ENCODE results near the gene TLK2. TPM values are rescaled to one million over a fixed set of nuclear protein-coding genes. Genes with fewer than 3 reads are reported as not detected.
"Not testable (repeated sequence)": the region's sequence is repeated elsewhere in the genome, so short reads cannot be mapped to it uniquely, and the experiment has no call there.

TLK2 gene
- total and polyA plus RNA-seq, 12 donors: 9.2 to 41.9 (median 31.5) TPM

GRCh38 chr17:62456016-62456415 is 22.6 kb upstream of the TLK2 start:
- H3K4me1 ChIP-seq: no peaks in the 10 kb centered on the region
- no peak overlapping the region for H3K27ac ChIP-seq
- peaks cover 0 to 2% (median 0%) of the 10 kb centered on the region in 9 donors for H3K36me3 ChIP-seq
- DNase-seq (no peak), ATAC-seq (no peak)
- H3K4me3 ChIP-seq: no peak overlapping the region
- no peaks in the 10 kb centered on the region for H3K27me3 ChIP-seq
- intact Hi-C loops (cut with DNase I): no loop called here
- no peaks in the 10 kb centered on the region for H3K9me3 ChIP-seq
- TF ChIP-seq CTCF (IDR thresholded peaks at IDR 0.05): no peak
- 89 to 94% methylated on average over 7 of the region's 7 CpGs for WGBS, 2 donors

DNA sequence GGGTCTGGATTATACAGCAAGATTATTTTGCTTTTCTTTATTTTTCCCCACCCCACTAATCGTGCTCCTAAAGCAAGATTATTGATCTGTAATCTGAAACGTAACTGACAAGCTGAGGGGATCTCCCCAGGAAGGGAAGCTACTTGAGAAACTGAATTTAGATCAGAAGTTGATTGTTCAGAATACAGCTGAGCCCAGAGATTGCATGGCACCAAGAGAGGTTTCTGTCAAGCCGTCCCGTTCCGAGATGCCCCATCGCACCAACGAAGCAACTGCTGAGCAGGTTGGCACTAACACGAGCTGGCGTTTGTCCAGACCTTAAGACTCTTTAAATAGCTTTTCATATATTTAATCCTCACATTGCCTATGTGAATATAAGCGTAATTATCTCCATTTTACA is 20.1 kb upstream of the TLK2 start:
- WGBS, 2 donors: 66 to 70% methylated on average over 10 of the region's 10 CpGs
- intact Hi-C loops (cut with DNase I): not testable (repeated sequence)

DNA sequence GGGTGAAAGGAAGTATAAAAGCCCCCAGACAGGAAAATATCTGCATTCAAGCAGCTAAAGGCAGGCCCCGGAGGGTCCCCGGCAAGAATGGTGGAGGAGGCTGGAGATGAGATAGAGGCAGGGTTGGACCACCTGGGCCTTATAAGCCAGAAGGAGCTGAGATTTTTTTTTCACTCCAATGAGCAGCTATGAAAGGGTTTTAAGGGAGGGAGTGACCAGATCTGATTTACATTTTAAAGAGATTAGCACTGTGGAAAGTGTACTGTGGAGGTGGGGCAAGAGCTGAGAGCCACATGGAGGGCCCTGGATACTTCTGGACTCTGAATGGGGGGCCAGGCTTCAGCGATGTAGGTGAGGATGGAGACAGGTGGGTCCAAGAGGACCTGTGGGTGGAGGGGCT is 14.2 kb upstream of the TLK2 start:
- DNase-seq; intact Hi-C loops (cut with DNase I); H3K27me3 ChIP-seq; H3K9me3 ChIP-seq; H3K4me3 ChIP-seq; ATAC-seq; H3K36me3 ChIP-seq; H3K4me1 ChIP-seq; H3K27ac ChIP-seq: not testable (repeated sequence)
- WGBS, 2 donors: 73 to 81% methylated on average over 3 of the region's 3 CpGs

More for the DNA sequence above, 20.1 kb upstream of the TLK2 start:
- not testable (repeated sequence) for H3K4me3 ChIP-seq, DNase-seq, H3K36me3 ChIP-seq, H3K27ac ChIP-seq, H3K27me3 ChIP-seq, H3K4me1 ChIP-seq, ATAC-seq, H3K9me3 ChIP-seq

DNA sequence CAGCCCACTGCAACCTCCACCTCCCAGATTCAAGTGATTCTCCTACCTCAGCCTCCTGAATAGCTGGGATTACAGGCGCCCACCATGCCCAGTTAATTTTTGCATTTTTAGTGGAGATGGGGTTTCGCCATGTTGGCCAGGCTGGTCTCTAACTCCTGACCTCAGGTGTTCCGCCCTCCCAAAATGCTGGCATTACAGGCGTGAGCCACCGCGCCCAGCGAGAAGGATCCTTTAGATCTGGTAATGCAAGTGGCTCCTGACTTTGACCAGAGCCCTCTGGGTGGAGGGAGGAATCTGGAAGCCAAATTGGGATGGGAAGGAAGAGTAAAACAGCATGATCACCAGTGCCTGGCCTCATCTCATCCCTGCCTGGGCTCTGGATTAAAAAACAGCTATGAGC is 13.4 kb upstream of the TLK2 start:
- H3K36me3 ChIP-seq; DNase-seq; ATAC-seq; H3K4me3 ChIP-seq; H3K27ac ChIP-seq; intact Hi-C loops (cut with DNase I); H3K27me3 ChIP-seq; H3K9me3 ChIP-seq; H3K4me1 ChIP-seq: not testable (repeated sequence)
- 96 to 97% methylated on average over 7 of the region's 7 CpGs for WGBS, 2 donors

DNA sequence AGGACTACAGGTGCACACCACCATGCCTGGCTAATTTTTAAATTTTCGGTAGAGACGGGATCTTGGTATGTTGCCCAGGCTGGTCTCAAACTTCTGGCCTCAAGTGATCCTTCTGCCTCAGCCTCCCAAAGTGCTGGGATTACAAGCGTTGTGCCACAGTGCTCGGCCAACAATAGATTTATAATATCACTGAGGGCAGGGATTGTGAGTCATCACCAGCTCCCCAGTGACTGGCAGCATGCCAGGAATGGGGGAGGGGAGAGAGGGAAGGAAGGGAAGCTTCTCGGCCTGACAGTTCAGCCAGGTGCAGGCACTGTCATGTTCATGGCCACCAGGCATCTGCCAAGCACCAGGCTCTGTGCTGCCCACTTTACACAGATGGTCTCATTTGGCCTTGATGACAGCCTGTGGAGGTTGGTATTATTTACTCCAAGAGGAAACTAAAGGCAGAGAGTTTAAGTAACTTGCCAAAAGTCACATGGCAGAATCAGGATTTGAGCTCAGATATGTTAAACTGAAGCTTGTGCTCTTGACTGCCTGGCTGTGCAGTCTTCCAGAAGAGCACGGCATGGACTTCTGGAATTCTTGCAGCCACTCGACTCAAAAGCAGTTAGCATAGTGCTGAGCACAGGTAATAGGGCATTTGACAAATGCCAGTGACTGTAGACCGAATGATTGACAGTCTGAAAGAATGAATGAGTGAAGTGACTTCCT is 7.8 kb upstream of the TLK2 start:
- DNase-seq (peak; percentile 42 to 51), ATAC-seq (peak in 6 of 8 donors; percentile 36 to 65 (median 51))
- not testable (repeated sequence) for H3K27ac ChIP-seq

GRCh38 chr17:62471380-62471880 is 7.2 kb upstream of the TLK2 start:
- H3K9me3 ChIP-seq; H3K36me3 ChIP-seq; H3K4me3 ChIP-seq; DNase-seq; H3K27ac ChIP-seq; H3K27me3 ChIP-seq; intact Hi-C loops (cut with DNase I); H3K4me1 ChIP-seq: not testable (repeated sequence)
- 71 to 76% methylated on average over 9 of the region's 9 CpGs for WGBS, 2 donors
- ATAC-seq: peak in 1 of 8 donors; percentile 8

More for the DNA sequence above, 7.8 kb upstream of the TLK2 start:
- H3K27me3 ChIP-seq; H3K36me3 ChIP-seq; intact Hi-C loops (cut with DNase I); H3K4me3 ChIP-seq; H3K9me3 ChIP-seq; H3K4me1 ChIP-seq: not testable (repeated sequence)
- WGBS, 2 donors: 37 to 46% methylated on average over 6 of the region's 8 CpGs

GRCh38 chr17:62473030-62473982 is 5.3 kb upstream of the TLK2 start:
- intact Hi-C loops (cut with DNase I); DNase-seq; H3K27me3 ChIP-seq; H3K9me3 ChIP-seq; H3K4me3 ChIP-seq; H3K27ac ChIP-seq; H3K36me3 ChIP-seq: not testable (repeated sequence)
- ATAC-seq: peak in 2 of 8 donors; percentile 36 to 41
- WGBS, 2 donors: 80 to 85% methylated on average over 7 to 8 of the region's 8 CpGs
- peaks cover 0 to 14% (median 6%) of the 10 kb centered on the region in 9 donors for H3K4me1 ChIP-seq

DNA sequence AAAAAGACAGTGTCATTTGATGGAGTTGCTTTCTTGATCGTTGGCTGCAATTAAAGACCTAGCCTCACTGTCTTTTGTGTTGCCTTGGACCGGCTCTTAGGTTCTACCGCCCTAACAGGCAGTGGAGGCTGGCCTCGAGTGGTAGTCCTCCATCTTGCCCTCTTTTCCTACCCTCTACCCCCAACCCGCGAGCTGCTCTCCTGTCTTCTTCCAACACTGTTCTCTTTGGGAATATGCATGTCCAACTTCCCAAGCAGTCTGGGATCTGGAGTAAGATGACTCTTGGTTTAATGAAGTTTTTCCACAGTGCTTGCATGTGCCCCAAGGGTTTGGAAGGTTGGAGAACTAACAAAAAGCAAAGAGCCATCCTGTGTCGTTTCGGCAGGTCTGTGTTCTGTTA is 1.5 kb upstream of the TLK2 start:
- intact Hi-C loops (cut with DNase I); ATAC-seq; H3K27me3 ChIP-seq; DNase-seq; H3K9me3 ChIP-seq: not testable (repeated sequence)
- H3K27ac ChIP-seq: peak overlapping the region in 6 of 10 donors; percentile 89 to 97 (median 95)
- WGBS, 2 donors: 91% methylated on average over 8 of the region's 8 CpGs
- peaks cover 0 to 12% (median 3%) of the 10 kb centered on the region in 9 donors for H3K36me3 ChIP-seq
- H3K4me1 ChIP-seq: peaks cover 0 to 33% (median 16%) of the 10 kb centered on the region in 9 donors
- peak overlapping the region in 6 of 10 donors; percentile 70 to 83 (median 80) for H3K4me3 ChIP-seq
